Body of pancreas (tissue), 4 donors: ENCODE data around the gene S1PR1.

ENCODE experiments used
- POLR2A ChIP-seq, 3 donors: fragments of 450-650 bp; IDR thresholded peaks; one replicate each; pipeline ENCODE4 v1.6.1; 2016; ENCODE audit warnings: antibody characterized with exemption in 3 of 3, mild to moderate bottlenecking in 2 of 3
- TF ChIP-seq, protein P1 (sequence below), 7 experiments: fragments of 450-650 bp in 4 of 7; fragments of 200-600 bp in 3 of 7; sonication (generic) in 3 of 7; IDR thresholded peaks; one replicate each; pipeline ENCODE4 v1.5.1; 2016 to 2019; ENCODE audit warnings: antibody characterized with exemption in 7 of 7

DNA sequence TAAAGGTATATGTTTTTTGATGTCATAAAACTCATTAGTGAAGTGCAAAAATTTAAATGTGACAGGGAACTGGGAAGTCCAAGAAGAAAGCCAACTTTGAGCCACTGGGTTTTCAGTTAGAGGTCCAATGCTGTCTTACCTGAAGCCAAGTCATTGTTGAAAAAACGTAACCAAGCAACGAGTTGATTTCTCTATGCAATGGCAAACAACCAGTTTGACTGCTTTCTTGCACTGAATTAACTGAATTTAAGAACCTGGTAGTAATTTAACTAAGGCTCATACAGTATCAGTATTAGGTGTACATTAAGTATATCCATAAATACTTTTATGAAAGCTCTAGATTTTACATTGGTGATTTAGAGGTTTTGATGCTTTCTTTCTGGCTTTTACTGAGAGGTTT is 20.2 kb upstream of the S1PR1 start:
- TF ChIP-seq, protein P1, sequence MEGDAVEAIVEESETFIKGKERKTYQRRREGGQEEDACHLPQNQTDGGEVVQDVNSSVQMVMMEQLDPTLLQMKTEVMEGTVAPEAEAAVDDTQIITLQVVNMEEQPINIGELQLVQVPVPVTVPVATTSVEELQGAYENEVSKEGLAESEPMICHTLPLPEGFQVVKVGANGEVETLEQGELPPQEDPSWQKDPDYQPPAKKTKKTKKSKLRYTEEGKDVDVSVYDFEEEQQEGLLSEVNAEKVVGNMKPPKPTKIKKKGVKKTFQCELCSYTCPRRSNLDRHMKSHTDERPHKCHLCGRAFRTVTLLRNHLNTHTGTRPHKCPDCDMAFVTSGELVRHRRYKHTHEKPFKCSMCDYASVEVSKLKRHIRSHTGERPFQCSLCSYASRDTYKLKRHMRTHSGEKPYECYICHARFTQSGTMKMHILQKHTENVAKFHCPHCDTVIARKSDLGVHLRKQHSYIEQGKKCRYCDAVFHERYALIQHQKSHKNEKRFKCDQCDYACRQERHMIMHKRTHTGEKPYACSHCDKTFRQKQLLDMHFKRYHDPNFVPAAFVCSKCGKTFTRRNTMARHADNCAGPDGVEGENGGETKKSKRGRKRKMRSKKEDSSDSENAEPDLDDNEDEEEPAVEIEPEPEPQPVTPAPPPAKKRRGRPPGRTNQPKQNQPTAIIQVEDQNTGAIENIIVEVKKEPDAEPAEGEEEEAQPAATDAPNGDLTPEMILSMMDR (IDR thresholded peaks at IDR 0.05) = no peak
- TF ChIP-seq POLR2A (IDR thresholded peaks at IDR 0.05) = no peak
